Measurements from ENCODE around the gene ACAP1.

The ACAP1 gene

DNA sequence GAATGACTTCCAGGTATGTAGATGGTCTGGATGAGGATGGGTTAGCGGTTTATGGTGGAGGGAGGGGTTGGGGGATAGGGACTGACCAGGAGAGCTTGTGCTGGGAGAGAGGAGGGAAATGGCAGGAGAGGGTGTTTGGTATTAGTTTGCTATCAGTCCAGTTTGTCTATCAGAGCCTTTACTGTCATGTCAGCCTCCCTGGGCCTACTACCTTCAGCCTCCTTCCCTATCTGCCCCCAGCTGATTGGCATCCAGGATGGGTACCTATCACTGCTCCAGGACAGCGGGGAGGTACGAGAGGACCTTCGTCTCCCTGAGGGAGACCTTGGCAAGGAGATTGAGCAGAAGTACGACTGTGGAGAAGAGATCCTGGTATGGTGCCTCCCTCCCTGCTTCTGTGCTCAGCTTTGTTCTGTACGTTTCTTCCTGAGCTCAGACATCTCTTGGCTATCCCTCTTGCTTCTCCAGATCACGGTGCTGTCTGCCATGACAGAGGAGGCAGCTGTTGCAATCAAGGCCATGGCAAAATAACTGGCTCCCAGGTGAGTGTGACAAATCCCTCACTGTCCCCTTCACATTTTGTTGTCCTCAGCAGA, 25.1 kb upstream of the ACAP1 start:
- no peak for DNase-seq

DNA sequence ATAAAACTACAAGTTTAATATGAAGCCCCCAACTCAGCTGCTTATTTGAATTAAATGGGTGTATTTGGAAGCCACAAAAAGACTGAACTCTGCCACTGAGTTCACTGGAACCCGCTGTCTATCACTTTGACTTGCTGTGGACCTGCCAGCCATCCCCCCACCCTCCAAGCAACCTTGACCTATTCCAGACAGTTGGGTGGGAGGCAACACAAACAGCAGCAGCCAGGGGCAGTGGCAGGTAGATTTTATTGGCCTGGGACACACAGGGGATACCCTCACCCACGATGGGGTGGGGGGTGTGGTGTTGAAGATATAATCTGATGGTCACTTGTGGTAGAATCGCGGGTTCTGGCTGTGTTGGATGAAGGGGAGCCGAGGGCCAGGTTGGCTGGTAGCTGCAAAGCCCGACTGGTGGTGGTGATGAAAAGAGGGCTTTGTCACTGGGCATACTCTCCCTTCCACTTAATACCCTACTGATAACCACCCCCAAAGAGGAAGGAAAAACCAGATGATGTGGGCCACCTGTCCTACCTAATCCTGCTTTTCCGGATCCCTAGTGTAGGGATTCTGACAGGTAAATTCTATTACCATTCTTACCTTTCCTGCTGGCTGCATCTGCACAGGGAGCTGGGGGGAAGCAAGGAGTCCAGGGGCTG, 23.8 kb upstream of the ACAP1 start:
- DNase-seq = no peak

DNA sequence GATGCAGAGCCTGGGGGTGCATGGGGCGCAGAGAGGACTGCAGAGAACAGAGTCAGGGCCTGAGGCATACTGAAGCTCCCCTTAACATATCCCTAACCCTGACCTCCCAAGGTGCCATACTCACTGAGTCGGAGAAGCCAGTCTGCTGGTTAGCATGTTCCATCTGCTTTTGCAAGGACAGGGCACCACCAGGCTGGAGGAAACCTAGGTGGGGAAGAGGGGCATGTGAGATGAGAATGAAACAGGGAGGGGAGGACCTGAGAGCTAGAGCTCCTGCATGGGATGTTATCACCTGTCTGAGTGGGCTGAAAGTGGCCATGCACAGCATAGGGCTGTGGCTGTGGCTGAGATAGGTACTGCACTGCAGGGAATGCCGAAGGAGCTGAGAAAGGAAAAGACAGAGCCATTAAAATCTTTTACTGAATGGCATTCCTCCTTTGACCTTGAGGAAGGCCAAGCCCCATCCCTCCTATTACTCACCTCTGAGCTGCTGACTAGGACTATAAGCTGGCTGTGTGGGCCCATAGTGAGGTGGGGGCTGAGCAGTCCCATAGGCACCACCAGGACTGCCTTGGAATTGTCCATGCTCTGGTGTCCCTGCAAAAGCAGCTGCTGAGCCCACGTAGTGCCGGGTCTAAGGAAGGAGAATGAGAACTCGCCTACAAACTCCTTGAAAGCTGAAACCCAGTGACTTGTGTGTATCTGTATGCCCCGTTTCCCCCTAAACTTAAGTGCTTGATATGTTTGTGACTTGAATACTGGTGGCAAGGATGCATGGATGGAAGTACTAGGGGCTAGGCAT, 23.0 kb upstream of the ACAP1 start:
- no peak for DNase-seq

DNA sequence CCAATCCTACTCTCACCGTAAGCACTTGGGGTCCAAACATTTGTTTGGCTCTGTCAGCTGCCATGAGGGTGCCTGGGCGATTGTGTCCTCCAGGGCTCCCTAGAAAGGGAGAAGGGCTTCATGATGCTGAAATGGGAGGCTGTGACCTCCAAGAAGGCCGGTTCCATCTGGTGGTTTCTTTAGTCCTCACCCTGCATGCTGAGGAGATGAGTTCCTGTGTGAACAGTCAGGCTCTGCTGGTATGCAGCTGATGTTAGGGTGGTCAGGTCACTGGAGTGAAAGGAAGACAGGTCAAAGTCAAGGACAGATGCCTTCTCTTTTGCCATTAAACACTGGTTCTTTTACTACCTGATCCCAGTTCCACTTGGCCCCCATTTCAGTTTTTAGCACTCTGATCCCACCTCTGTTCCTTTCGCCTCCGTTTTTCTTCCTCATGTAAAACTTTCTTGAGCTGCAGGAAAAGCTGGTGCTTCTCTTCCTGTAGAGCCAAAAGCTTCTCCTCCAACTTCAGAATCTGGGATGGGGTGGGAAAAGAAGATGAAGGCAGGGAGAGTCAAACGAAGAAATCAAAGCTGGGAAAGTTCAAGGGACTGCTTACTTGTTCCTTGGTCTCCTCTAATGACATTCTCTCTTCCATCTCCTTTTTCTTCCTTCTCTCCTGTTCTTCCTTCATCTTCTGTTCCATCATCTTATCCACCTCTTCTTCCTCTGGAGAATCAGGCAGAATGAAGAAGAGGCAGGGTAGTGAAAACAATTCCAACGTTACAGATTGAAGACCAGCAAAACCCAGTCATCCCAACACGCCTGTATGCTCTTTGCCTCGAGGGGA, 22.2 kb upstream of the ACAP1 start:
- no peak for DNase-seq

DNA sequence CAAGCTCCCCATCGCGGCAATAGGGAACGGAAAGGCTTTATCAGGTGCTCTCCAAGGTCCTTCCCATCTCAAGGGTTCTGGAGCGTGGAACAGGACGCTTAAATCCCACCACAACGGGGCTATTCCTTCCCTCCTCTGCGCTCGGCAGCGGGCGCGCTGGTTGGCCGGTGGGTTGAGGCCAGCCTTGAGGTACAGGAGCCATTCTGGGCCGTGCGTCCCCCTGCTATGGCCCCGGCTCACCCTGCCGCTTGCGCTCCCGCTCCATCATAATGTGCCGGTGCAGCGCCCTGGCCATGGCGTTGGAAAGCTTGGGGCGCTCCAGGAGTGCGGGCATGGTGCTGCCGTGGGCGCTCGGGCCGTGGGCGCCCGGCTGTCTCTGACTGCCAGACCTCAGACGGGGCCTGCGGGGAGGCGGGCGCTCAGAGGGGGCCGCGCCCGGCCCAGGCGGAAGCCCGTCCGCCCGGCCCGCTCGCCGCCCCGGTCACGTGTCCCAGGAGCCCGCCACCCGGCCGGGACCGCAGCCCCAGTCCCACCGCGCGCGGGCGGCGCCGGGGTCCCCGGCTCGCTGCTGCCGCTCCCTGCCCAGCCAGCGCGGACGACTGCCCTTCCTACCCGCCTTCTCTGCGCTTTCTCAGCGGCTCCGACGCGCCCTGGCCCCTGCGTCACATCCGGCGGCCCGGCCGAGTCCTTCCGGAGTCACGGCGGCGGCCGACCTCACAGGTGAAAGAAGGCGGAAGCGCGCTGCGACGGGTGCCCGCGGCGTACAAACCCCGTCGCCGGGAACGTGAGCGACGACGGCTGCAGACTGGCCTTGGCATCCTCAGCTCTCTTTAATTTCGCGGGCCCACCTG, 21.4 kb upstream of the ACAP1 start, which contains the start of gene GPS2:
GPS2 (minus strand) TSS at position 642 of the 851 bp plus-strand sequence; CDS start at position 334, 308 bp downstream.
- DNase-seq = peak; percentile 95

DNA sequence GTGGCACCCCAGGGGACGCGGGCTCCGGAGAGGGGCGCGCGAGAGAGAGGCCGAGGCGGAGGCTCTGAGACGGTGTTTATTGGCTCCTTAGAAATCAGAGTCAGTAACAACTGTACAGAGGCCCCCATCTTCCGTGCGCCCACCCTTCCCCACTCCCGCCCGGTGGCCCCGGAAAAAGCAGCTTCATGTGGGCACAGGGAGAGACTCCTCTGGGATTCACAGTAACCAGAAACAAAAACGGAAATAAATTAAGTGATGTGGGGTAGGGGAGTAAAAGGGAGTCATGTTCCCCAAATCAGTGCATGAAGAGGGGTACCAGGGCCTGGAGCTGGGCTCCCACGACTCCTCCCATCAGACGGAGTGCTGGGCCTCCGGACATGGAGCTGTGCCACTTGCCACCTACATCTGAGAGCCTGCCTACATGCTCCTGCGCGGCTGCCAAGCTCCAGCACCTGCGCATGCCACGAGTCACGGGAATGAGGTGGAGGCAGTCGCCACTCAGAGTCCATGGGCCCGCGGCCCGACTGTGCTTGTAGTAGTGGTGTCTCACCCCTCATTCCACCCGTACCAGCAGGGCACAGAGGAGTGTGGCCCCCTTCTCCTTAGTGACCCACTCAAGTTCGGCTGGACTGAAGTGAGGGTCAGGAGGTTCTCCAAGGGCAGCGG, 20.6 kb upstream of the ACAP1 start:
- DNase-seq = peak; percentile 36

DNA sequence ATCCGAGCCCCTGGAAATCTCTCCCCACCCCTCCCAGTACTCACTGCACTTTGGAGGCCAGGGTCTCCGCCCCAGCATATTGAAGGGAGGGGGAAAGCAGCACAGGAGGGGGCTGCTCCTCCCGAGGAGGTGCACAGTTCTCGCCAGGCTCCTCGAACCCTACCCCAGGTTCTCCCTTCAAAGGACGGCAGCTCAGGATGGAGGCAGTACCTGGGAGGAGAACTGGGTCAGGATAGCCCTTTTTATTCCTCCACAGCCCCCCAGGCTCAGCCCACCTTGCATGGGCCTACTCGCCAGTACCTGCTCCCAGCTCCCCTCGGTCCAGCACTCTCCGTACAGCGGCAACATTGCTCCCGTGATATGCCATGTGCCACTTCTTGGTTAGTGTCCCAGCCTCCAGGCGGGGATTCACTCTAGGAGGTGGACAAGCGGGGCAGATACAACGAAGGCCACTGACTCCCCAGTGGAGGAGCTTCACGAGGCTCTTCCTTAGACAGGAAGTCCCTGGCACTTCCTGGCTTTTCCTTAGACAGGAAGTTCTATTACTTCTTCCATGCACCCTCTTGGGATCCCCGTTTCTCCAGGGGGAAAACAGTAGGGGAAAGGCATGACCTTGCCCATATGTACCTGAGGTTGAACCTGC, 19.0 kb upstream of the ACAP1 start:
- no peak for DNase-seq

DNA sequence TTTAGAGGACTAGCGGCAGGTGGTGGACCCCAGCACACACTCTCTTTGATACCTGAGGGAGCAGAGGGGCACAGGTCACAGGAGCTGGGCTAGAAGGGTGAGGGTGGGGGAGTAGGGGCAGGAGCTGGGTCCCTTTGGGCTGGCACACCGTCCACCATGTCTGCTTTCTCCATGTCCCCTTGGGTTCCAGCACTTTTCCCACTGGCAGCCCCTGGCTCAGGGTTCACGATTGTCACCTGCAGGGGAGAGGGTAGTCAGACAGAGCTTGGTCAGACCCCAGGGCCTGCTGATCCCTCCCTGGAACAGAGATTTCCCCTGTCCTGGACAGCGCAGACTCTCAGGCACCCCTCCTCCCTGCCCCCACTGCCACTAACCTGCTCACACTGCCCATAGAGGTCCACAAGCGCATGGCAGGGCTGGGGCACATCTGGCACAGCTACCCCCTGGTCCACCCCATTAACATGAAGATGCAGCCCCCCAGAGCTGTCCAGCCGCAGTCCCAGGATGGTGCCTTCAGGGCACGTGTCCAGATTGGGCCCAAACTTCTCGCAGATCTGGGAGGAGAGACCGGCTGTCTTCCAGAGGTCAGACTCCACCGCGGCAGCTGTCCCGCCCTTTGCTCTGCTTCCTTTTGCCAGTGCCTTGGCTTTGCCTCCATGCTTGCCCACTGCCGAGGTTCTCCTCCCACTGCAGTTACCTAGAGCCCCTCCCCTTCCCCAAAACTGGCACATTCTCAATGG, 18.0 kb upstream of the ACAP1 start:
- DNase-seq = peak; percentile 19

DNA sequence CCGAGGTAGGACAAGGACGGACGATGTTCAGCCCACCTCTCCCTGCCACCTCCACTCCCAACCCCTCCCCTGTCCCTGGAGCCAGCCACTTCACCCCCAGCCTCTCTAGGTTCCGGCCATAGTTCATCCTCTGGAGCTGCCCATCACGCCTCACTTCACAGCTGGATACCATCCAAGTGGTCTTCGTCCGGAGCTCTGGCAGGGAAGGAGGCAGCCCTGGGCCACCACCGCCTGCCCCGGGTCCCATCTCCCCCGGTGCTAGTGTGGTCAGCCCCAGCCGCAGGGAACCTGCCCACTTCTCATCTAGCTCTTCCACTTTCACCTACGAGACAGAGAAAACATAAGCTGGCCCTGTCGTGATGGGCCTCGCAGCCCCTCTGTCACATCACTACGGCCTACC, 14.9 kb upstream of the ACAP1 start:
- DNase-seq = no peak

DNA sequence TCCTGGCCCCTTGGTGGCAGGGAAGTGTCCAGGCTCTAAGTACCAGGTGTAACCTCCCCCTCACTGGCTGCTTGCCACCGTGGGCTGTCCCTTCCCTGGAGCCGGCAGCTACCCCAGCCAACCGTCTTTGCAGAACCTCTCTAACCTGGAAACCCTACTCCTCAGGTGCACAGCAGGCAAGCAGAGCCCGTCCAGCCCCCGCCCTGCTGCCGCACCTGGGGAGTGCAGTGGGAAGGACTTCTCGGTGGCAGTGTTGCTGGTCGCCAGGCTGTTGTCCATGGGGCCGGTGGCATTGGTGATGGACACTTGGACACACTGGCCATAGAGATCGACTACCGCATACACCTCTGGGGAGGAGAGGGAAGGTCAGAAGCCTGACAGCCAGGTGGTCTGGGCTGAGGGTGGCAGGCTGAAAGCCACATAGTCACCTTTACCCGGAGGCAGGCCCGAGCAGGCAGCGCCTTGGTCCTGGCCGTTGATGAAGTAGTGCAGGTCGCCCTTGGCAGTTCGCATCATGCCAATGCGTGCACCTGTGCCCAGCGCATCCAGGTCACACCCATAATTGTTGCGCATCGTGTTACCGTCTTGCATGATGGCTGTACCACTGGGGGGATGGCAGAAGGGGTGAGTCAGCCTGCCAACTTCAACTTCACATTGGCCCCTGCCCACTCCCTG, 13.7 kb upstream of the ACAP1 start:
- DNase-seq = peak; percentile 23

DNA sequence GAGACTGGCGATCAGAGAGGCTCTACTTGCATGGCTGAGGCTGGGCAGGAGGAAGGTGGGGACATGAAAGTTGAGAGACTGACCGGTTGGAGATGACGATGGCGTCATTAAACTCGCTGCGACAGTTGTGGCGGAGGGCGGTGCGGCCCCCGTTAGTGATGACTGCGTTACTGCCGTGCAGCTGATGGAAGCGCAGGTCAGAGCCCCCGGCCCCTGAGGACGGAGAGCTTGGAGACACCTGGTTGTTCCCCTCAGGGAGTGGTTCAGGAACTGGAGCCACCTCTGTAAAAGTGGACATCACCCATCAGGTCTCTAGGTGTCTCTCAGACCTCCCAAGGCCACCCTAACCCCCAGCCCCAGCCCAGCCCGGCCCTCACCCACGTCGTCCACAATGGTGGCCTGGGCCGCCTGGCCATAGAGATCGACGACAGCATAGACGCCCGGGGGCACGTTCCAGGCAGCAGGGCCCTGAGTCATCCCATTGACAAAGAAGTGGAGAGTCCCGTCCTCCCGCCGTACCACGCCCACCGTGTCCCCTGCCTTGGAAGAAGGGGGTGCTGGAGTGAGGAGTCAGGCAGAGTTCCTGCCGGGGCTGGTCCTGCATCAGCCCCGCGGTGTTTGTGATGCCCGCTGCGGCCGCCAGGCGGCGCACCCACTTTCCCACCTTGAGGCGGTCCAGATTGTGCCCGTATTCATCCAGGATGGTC, 12.4 kb upstream of the ACAP1 start:
- peak; percentile 56 for DNase-seq

DNA sequence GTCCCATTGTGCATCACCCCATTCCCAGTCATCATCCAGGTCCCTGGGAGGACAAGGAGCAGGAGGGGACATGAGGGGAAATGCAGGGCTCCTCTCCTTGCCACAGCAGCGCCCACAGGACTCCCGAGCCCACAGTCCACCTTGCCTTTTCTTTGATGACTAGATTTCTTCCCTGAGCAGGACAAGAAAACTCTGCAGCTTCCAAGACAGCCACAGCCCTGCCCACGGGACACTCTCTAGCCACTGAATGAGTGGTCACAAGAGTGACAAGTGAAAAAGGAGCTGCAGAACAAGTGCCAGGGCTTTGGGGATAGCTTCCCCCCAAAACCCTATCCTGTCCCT, 11.9 kb upstream of the ACAP1 start:
- DNase-seq = no peak

DNA sequence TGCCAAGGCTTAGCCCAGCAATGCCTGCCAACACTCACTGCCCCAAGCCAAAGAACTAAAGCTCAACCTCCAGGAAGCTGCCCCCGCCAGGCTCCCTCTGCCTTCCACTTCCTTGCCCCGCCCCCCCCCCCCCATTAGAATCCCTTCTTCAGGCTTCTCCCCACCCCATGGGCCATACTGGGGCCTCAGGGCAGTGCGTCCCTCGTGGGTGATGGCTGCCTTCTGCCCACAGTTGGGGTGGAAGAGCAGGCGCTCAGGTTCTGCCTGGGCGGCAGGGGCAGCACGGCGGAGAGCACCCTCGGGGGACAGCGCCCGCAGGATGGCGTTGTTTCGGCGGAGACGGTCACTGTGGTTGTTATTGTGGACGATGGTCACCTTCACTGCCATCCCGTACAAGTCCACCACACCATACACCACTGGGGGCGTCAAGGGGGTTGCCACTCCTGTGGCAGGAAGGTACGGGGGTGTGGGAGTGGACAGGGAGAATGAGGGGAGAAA, 11.2 kb upstream of the ACAP1 start:
- DNase-seq = no peak

DNA sequence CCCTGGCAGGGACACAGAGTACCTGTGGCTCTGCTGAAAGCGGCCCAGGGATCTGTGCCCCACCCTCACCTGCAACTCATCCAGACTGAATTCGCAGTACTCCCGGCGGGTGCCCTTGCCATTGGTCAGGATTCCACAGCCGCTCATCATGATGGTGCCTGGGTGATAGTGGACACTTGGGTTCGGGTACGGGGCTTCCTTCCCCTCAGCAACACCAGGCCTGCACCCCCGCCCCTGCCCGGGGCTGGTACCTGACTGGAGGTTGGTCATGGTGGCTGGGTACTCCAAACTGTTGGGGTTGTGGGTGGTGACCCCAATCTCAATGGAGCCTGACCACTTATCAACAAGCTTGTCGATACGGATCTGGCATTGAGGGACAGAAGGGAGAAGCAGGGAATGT, 10.1 kb upstream of the ACAP1 start:
- DNase-seq = no peak

DNA sequence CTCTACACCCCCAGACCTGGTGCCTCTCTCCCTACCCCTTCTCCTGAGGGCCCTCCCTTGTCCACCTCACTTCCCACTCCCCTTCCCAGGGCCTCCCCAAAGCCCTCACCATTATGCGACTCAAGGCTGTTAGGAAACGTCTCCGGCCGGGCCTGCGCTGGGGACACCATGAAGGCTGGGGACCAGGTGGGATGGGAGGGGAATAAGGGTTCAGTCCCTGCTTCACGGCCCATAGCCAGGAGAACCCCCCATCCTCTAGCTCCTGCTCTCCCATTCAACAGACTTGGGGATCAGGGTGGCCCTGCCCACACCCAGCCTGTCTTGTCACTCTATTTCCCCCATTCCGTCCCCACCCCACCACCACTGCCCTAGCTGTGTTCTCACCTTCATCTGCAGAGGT, 9.3 kb upstream of the ACAP1 start:
- DNase-seq = no peak

DNA sequence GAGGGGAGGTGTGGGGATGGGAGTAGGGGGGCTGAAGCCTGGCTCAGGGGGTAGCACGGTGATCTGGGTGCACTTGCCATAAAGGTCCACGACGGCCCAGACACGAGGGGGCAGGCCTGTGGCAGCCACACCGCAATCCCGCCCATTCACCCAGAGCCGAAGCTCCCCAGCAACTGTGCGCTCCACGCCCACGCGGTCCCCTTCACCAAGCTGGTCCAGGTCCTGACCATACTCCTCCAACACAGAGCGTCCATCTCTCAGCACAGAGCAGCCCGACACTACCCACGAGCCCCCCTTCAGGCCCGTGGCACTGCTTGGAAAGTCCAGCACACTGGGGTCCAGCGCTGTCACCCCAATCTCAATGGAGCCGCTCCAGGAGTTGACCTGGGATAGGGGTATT, 8.8 kb upstream of the ACAP1 start:
- DNase-seq = no peak

DNA sequence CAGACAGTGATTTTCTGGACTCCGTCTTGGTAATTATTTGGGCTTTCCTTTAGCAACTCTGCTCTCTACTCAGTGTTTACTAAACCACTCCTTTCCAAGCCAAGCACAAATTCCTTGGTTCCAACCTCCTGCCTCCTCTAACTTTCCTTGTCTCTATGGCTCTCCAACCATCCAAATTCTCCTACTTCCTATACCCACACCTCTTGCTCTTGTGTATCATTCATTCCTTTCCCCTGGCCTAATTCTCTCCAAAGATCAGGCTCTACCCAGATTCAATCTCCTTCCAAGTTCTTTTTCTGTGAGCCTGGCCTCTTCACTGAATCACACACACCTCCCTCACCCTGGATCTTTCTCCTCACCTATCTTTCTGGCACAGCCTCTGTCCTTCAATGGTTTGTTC, 8.3 kb upstream of the ACAP1 start:
- DNase-seq = no peak

DNA sequence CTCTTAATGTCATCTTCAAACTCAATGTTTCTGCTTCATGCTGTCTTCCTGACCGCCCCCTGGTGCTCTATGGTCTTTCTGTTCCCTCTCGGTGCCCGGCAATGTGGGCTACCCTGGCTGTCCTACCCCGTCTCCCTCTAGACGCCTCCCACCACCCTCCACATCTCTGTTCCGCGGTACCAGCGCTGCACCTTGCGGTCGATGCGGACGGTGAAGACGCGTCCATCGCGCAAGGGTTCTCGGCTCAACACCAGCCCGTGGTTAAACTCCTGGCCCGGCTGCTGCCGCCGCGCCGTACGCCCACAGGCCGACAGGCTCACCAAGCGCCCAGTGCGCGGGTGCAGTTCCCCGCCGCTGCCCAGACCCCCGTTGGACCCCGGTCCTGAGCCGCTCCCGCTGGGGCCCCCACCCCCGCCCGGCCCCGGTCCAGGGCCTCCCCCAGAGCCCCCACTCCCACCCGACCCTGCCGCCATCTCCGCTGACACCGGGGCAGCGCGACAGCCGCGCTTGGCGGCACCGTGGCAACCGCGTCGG, 7.4 kb upstream of the ACAP1 start, which contains the start of gene NEURL4:
NEURL4 (minus strand) TSS at position 496 of the 534 bp plus-strand sequence; CDS start at position 473, 23 bp downstream.
- DNase-seq = no peak
